ENCODE measurements around the gene KCNA5. TPM values are rescaled to one million over a fixed set of nuclear protein-coding genes. Genes with fewer than 3 reads are reported as not detected.

KCNA5 gene
- total RNA-seq, 1 donor from 2014 or later = 0.50 TPM

DNA sequence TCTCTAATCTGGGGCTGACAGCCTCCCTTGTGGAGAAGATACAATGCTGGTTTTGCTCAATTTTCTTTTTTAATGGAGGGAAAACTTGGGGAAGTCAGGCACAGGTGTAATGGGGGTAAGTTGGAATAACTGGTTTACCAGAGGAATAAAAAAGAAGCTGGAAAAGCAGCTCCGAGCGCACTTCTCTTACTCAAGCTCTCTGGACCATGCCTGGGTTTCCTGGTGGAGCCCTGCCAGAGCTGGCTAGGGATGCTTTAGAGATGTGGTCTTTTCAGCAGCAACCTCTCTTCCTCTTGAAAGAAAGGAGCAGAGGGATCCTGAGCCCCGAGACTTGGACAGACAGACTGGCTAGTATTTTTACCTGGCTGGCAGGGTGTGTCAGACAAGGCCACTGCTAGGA is 3.9 kb upstream of the KCNA5 start:
- H3K4me3 ChIP-seq (ENCODE audit: low read depth, low read length) = no peak overlapping the region
- H3K27me3 ChIP-seq (ENCODE audit: control insufficient read depth, insufficient read depth, low read length) = peaks cover 26% of the 10 kb centered on the region
- no peak for DNase-seq (ENCODE audit: low read depth)
- TF ChIP-seq, protein P1, sequence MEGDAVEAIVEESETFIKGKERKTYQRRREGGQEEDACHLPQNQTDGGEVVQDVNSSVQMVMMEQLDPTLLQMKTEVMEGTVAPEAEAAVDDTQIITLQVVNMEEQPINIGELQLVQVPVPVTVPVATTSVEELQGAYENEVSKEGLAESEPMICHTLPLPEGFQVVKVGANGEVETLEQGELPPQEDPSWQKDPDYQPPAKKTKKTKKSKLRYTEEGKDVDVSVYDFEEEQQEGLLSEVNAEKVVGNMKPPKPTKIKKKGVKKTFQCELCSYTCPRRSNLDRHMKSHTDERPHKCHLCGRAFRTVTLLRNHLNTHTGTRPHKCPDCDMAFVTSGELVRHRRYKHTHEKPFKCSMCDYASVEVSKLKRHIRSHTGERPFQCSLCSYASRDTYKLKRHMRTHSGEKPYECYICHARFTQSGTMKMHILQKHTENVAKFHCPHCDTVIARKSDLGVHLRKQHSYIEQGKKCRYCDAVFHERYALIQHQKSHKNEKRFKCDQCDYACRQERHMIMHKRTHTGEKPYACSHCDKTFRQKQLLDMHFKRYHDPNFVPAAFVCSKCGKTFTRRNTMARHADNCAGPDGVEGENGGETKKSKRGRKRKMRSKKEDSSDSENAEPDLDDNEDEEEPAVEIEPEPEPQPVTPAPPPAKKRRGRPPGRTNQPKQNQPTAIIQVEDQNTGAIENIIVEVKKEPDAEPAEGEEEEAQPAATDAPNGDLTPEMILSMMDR (IDR thresholded peaks at IDR 0.05; ENCODE audit: insufficient read depth, low read length, poor library complexity, severe bottlenecking) = no peak
- no peaks in the 10 kb centered on the region for H3K36me3 ChIP-seq (ENCODE audit: control insufficient read depth, insufficient read depth, low read length)

DNA sequence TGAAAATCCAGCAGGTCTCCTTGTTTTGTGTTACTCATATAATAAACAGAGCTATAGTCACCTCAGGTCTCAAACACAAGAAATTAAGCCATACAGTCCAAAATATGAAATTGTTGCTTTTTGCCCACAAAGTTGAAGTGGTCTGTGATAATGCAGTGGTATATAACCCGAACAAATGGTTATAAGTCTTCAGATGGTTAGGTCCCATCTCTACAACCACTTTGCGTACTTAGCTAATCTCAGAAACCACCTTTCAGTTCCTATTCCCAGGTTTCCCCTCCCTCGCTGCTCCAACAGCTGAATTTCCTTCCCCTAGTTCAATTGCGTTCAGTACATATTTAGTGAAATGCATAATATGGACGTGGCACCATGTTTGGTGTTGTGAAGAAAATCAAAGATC is 3.3 kb upstream of the KCNA5 start:
- H3K27me3 ChIP-seq (ENCODE audit: control insufficient read depth, insufficient read depth, low read length) = peaks cover 28% of the 10 kb centered on the region
- TF ChIP-seq, protein P1 (IDR thresholded peaks at IDR 0.05; ENCODE audit: insufficient read depth, low read length, poor library complexity, severe bottlenecking) = no peak
- no peaks in the 10 kb centered on the region for H3K36me3 ChIP-seq (ENCODE audit: control insufficient read depth, insufficient read depth, low read length)
- DNase-seq (ENCODE audit: low read depth) = no peak
- no peak overlapping the region for H3K4me3 ChIP-seq (ENCODE audit: low read depth, low read length)

DNA sequence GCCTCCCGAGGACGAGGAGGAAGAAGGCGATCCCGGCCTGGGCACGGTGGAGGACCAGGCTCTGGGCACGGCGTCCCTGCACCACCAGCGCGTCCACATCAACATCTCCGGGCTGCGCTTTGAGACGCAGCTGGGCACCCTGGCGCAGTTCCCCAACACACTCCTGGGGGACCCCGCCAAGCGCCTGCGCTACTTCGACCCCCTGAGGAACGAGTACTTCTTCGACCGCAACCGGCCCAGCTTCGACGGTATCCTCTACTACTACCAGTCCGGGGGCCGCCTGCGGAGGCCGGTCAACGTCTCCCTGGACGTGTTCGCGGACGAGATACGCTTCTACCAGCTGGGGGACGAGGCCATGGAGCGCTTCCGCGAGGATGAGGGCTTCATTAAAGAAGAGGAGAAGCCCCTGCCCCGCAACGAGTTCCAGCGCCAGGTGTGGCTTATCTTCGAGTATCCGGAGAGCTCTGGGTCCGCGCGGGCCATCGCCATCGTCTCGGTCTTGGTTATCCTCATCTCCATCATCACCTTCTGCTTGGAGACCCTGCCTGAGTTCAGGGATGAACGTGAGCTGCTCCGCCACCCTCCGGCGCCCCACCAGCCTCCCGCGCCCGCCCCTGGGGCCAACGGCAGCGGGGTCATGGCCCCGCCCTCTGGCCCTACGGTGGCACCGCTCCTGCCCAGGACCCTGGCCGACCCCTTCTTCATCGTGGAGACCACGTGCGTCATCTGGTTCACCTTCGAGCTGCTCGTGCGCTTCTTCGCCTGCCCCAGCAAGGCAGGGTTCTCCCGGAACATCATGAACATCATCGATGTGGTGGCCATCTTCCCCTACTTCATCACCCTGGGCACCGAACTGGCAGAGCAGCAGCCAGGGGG is 979 bp downstream of the KCNA5 start:
- H3K4me3 ChIP-seq (ENCODE audit: low read depth, low read length) = peak overlapping the region; percentile 32
- H3K27me3 ChIP-seq (ENCODE audit: control insufficient read depth, insufficient read depth, low read length) = peaks cover 35% of the 10 kb centered on the region
- DNase-seq (ENCODE audit: low read depth) = no peak
- no peaks in the 10 kb centered on the region for H3K36me3 ChIP-seq (ENCODE audit: control insufficient read depth, insufficient read depth, low read length)
- TF ChIP-seq, protein P1 (IDR thresholded peaks at IDR 0.05; ENCODE audit: insufficient read depth, low read length, poor library complexity, severe bottlenecking) = no peak

DNA sequence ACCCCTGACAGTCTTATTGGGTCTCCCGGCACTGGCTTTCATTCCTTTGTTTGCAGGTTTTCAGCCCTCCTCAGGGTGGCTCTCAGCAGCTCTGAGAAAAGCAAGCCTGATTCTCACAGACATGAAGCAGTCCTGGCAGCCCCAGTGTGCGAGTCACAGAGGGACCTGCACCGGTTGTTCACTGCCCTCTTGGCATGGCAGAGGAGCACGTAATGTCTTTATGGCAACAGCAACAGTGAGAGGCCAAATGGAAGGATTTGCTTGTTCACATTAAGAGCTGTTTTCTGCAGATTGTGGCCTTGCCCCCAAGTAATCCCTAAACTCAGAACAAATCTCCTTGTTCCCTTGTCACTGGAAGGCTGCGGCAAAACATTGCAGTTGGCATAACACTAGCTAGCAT is 3.4 kb downstream of the KCNA5 start:
- peaks cover 35% of the 10 kb centered on the region for H3K27me3 ChIP-seq (ENCODE audit: control insufficient read depth, insufficient read depth, low read length)
- H3K36me3 ChIP-seq (ENCODE audit: control insufficient read depth, insufficient read depth, low read length) = no peaks in the 10 kb centered on the region
- DNase-seq (ENCODE audit: low read depth) = no peak
- H3K4me3 ChIP-seq (ENCODE audit: low read depth, low read length) = no peak overlapping the region
- TF ChIP-seq, protein P1 (IDR thresholded peaks at IDR 0.05; ENCODE audit: insufficient read depth, low read length, poor library complexity, severe bottlenecking) = no peak

DNA sequence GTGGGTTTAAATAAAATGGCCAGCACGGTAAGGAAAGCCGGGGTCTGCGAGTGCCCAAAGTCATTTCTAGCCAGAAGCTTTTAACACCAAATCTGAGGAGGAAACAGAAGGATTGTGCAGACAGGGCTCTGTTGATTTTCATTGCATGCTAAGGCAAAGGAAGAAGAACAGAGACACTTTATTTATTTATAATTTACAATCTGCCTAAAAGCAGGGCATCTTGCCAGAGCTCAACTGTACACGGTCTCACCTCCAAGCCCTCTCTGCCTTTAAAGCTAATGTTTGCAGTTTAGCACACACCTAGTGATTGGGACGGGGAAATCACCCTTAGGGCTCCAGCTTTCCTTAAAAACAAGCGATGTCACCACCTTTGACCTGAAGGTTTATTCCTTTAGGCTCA is 4.0 kb downstream of the KCNA5 start:
- Histone ChIP-seq H3K36me3 (ENCODE audit: control insufficient read depth, insufficient read depth, low read length) (no peaks in the 10 kb centered on the region), H3K27me3 (ENCODE audit: control insufficient read depth, insufficient read depth, low read length) (peaks cover 32% of the 10 kb centered on the region), H3K4me3 (ENCODE audit: low read depth, low read length) (no peak overlapping the region)
- TF ChIP-seq, protein P1 (IDR thresholded peaks at IDR 0.05; ENCODE audit: insufficient read depth, low read length, poor library complexity, severe bottlenecking) = no peak
- DNase-seq (ENCODE audit: low read depth) = no peak

DNA sequence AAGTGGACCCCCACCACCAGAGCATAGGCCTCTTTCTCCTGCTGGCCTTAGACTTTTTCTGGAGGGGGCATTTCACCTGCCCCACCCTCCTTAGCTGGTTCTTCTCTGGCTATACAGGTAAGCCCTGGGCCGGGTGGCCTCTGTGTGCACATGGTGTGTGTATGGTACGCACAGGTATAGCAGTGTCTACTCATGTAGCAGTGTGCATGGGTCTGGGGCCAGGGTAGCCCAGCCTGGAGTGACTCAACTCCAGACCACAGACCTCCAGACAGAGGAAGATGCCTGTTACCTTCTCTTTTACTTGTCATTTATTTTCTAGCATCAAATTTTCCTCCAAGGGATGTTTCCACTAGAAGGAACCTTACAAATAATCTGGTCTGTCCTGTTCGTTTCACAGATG is 6.9 kb downstream of the KCNA5 start:
- H3K4me3 ChIP-seq (ENCODE audit: low read depth, low read length) = no peak overlapping the region
- TF ChIP-seq, protein P1 (IDR thresholded peaks at IDR 0.05; ENCODE audit: insufficient read depth, low read length, poor library complexity, severe bottlenecking) = no peak
- H3K27me3 ChIP-seq (ENCODE audit: control insufficient read depth, insufficient read depth, low read length) = peaks cover 8% of the 10 kb centered on the region
- no peak for DNase-seq (ENCODE audit: low read depth)
- H3K36me3 ChIP-seq (ENCODE audit: control insufficient read depth, insufficient read depth, low read length) = no peaks in the 10 kb centered on the region
